Measurements from ENCODE around the gene FLRT1. TPM values are rescaled to one million over a fixed set of nuclear protein-coding genes. Genes with fewer than 3 reads are reported as not detected.

The FLRT1 gene
- total RNA-seq, 1 donor from 2014 or later, result 0.26 TPM

DNA sequence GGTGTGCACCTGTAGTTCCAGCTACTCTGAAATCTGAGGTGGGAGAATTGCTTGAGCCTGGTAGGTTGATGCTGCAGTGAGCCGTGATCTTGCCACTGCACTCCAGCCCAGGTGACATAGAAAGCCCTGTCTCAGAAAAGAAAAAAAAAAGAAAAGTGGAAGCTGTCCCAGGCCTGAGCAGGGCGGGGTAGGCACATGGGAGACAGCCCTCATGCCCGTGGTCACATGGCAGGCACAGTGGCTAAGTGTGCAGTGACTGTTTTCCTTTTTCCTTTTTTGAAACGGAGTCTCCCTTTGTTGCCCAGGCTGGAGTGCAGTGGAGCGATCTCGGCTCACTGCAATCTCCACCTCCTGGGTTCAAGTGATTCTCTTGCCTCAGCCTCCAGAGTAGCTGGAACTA is 41.7 kb upstream of the FLRT1 start:
- TF ChIP-seq, protein P1, sequence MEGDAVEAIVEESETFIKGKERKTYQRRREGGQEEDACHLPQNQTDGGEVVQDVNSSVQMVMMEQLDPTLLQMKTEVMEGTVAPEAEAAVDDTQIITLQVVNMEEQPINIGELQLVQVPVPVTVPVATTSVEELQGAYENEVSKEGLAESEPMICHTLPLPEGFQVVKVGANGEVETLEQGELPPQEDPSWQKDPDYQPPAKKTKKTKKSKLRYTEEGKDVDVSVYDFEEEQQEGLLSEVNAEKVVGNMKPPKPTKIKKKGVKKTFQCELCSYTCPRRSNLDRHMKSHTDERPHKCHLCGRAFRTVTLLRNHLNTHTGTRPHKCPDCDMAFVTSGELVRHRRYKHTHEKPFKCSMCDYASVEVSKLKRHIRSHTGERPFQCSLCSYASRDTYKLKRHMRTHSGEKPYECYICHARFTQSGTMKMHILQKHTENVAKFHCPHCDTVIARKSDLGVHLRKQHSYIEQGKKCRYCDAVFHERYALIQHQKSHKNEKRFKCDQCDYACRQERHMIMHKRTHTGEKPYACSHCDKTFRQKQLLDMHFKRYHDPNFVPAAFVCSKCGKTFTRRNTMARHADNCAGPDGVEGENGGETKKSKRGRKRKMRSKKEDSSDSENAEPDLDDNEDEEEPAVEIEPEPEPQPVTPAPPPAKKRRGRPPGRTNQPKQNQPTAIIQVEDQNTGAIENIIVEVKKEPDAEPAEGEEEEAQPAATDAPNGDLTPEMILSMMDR (IDR thresholded peaks at IDR 0.05; ENCODE audit: insufficient read depth, low read length, severe bottlenecking), result no peak
- H3K4me3 ChIP-seq (ENCODE audit: low read depth, low read length), result no peak overlapping the region
- no peaks in the 10 kb centered on the region for H3K27me3 ChIP-seq (ENCODE audit: control insufficient read depth, insufficient read depth, low read length)
- FAIRE-seq (no peak), DNase-seq (ENCODE audit: low read depth) (no peak)
- H3K36me3 ChIP-seq (ENCODE audit: control insufficient read depth, insufficient read depth, low read length), result peaks cover 37% of the 10 kb centered on the region

DNA sequence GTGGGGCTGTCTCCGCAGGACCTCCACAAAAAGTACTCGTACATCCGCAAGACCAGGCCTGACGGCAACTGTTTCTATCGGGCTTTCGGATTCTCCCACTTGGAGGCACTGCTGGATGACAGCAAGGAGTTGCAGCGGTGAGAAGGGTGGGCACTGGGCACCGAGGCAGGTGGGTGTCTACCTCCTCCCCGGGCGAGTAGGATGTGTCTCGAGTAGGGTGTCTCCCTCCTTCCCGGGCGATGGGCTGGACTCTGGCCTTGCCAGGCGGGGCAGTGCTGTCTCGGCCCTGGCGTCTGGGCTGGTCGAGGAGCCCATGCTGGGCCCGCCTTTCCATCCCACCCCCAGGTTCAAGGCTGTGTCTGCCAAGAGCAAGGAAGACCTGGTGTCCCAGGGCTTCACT is 39.2 kb upstream of the FLRT1 start:
- Histone ChIP-seq H3K27me3 (ENCODE audit: control insufficient read depth, insufficient read depth, low read length) (no peaks in the 10 kb centered on the region), H3K36me3 (ENCODE audit: control insufficient read depth, insufficient read depth, low read length) (peaks cover 30% of the 10 kb centered on the region), H3K4me3 (ENCODE audit: low read depth, low read length) (no peak overlapping the region)
- TF ChIP-seq, protein P1 (IDR thresholded peaks at IDR 0.05; ENCODE audit: insufficient read depth, low read length, severe bottlenecking), result no peak
- FAIRE-seq (no peak), DNase-seq (ENCODE audit: low read depth) (no peak)

DNA sequence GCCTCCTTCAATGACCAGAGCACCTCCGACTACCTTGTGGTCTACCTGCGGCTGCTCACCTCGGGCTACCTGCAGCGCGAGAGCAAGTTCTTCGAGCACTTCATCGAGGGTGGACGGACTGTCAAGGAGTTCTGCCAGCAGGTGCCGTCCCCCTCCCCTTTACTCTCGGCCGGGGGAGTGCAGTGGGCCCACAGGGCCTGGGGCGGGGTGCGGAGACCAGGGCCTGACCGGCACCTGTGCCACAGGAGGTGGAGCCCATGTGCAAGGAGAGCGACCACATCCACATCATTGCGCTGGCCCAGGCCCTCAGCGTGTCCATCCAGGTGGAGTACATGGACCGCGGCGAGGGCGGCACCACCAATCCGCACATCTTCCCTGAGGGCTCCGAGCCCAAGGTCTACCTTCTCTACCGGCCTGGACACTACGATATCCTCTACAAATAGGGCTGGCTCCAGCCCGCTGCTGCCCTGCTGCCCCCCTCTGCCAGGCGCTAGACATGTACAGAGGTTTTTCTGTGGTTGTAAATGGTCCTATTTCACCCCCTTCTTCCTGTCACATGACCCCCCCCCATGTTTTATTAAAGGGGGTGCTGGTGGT is 38.5 kb upstream of the FLRT1 start:
- DNase-seq (ENCODE audit: low read depth), result no peak
- FAIRE-seq, result no peak
- TF ChIP-seq, protein P1 (IDR thresholded peaks at IDR 0.05; ENCODE audit: insufficient read depth, low read length, severe bottlenecking), result no peak
- Histone ChIP-seq H3K27me3 (ENCODE audit: control insufficient read depth, insufficient read depth, low read length) (no peaks in the 10 kb centered on the region), H3K36me3 (ENCODE audit: control insufficient read depth, insufficient read depth, low read length) (peaks cover 27% of the 10 kb centered on the region), H3K4me3 (ENCODE audit: low read depth, low read length) (no peak overlapping the region)

DNA sequence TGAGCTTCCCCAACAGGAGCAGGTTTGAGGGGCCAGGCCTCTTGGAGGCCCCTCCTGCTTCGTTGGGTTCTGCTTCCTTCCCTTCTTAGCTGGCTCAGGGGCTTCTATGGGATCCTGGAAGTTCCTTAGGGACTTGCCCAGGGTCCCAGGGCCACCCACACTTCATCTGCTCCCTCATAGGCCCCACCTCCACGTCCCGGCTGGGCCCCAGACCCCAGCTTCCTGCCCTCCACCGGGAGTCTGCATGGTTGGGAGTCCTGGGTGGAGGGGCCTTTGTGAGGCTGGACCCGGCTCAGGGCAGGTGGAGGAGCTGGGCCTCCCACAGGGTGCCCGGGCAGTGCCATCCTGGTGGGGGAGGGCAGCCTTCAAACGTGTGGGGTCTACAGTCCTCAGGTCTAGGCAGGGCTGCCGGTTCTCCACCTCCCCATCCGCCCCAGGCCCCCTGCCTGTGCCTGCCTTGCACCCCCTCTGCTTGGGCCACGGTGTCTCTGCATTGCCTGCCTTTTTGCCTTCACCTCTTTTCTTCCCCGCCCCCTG is 37.9 kb upstream of the FLRT1 start:
- peaks cover 26% of the 10 kb centered on the region for H3K36me3 ChIP-seq (ENCODE audit: control insufficient read depth, insufficient read depth, low read length)
- no peak overlapping the region for H3K4me3 ChIP-seq (ENCODE audit: low read depth, low read length)
- no peak for DNase-seq (ENCODE audit: low read depth)
- no peak for FAIRE-seq
- no peaks in the 10 kb centered on the region for H3K27me3 ChIP-seq (ENCODE audit: control insufficient read depth, insufficient read depth, low read length)
- TF ChIP-seq, protein P1 (IDR thresholded peaks at IDR 0.05; ENCODE audit: insufficient read depth, low read length, severe bottlenecking), result no peak

DNA sequence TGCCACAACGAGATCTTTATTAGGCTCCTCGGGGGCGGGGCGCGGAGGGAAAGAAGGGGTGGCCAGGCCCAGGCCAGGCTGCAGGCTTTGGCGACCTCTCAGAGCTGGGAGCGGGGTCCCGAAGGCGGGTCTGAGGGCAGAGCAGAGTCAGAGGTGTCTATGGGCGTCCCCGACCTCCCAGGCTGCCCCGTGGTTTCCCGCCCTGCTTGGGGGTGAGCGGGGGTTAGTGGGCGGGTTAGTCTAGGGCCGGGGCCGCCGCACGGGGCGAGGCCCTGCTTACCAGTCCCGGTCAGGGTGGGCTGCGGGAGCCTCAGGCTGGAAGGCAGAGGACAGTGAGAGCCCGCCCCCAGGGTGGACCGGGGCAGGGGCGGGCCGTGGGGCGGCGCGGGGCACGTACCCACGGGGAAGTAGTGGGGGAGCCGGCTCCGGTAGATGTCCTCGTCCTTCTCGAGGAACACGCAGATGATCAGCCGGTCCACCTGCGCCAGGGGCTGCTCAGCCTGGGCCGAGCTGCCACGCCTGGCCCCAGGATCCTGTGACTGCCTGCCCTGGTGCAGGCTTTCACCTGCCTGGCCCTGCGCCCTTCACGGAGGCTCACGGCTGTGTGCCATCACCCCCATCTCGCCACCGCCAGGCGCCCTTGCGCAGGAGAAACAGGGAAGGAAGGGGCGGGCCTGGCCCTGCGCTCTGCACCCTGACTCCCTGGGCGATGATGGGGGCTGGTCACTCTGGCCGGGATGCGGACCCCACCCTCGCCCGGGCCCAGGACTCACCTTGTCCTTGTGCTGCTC is 37.0 kb upstream of the FLRT1 start:
- DNase-seq (ENCODE audit: low read depth) (peak; percentile 74), FAIRE-seq (no peak)
- TF ChIP-seq, protein P1 (IDR thresholded peaks at IDR 0.05; ENCODE audit: insufficient read depth, low read length, severe bottlenecking), result peak; percentile 13
- Histone ChIP-seq H3K4me3 (ENCODE audit: low read depth, low read length) (peak overlapping the region; percentile 25), H3K27me3 (ENCODE audit: control insufficient read depth, insufficient read depth, low read length) (no peaks in the 10 kb centered on the region), H3K36me3 (ENCODE audit: control insufficient read depth, insufficient read depth, low read length) (peaks cover 25% of the 10 kb centered on the region)

Measured in bronchial epithelial cell (primary cell).